ENCODE data around the gene SCUBE3. TPM values are rescaled to one million over a fixed set of nuclear protein-coding genes. Genes with fewer than 3 reads are reported as not detected.

The SCUBE3 gene
- total RNA-seq, 1 donor from 2014 or later, result 1.2 TPM

DNA sequence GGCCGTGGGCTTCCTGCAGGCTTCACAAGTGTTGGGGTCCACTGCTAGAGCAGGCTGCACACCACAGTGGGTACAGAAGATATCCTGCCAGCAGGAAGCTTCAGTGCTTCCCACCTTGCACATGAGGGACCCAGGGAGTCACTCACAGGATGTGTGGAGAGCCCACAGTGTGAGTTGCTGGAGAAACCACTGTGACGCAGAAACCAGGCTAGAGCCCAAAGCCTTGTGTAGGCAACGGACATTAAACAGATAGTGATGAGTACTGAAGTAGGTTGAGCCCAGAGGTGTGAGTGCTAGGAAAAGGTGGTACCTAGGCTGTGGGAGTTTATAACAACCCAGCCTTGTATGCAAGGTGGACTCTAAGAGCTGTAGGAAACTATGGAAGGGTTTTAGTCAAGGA, 65.0 kb downstream of the SCUBE3 start:
- TF ChIP-seq CTCF (IDR thresholded peaks at IDR 0.05; ENCODE audit: unreplicated experiment), result no peak
- no peak overlapping the region for H3K27ac Mint-ChIP-seq (ENCODE audit: unreplicated experiment)
- no peak overlapping the region for H3K4me3 Mint-ChIP-seq (ENCODE audit: unreplicated experiment)
- peaks cover 7% of the 10 kb centered on the region for H3K36me3 Mint-ChIP-seq (ENCODE audit: low read depth, unreplicated experiment)
- no peaks in the 10 kb centered on the region for H3K9me3 Mint-ChIP-seq (ENCODE audit: unreplicated experiment)
- no peak for DNase-seq (ENCODE audit: low spot score)
- H3K27me3 Mint-ChIP-seq (ENCODE audit: unreplicated experiment), result no peaks in the 10 kb centered on the region
- H3K4me1 Mint-ChIP-seq (ENCODE audit: unreplicated experiment), result peaks cover 4% of the 10 kb centered on the region

GRCh38 chr6:35280903-35281302, 67.1 kb downstream of the SCUBE3 start:
- peaks cover 7% of the 10 kb centered on the region for H3K36me3 Mint-ChIP-seq (ENCODE audit: low read depth, unreplicated experiment)
- H3K27me3 Mint-ChIP-seq (ENCODE audit: unreplicated experiment), result no peaks in the 10 kb centered on the region
- no peak overlapping the region for H3K27ac Mint-ChIP-seq (ENCODE audit: unreplicated experiment)
- no peak overlapping the region for H3K4me3 Mint-ChIP-seq (ENCODE audit: unreplicated experiment)
- no peak for TF ChIP-seq CTCF (IDR thresholded peaks at IDR 0.05; ENCODE audit: unreplicated experiment)
- no peak for DNase-seq (ENCODE audit: low spot score)
- no peaks in the 10 kb centered on the region for H3K9me3 Mint-ChIP-seq (ENCODE audit: unreplicated experiment)
- H3K4me1 Mint-ChIP-seq (ENCODE audit: unreplicated experiment), result no peaks in the 10 kb centered on the region

DNA sequence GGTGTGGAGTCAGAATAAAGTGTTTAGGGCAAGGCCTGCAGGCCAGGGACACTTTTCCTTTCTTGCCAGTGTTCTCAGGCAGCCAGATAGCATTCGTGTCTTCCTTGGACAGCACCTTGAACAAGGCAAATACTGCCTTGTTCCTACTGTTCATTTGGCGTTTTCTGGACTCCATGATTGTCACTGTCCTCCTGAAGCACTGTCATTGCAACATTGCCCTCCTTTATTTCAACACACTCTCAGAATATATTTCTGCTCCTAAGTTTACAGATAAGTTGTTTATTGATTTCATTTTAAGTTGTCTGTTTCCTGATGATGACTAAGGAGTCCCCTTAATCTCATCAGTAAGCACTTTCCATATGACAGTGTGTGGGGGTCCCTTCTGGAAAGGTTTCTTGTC, 68.7 kb downstream of the SCUBE3 start:
- no peak for DNase-seq (ENCODE audit: low spot score)
- no peaks in the 10 kb centered on the region for H3K4me1 Mint-ChIP-seq (ENCODE audit: unreplicated experiment)
- H3K27ac Mint-ChIP-seq (ENCODE audit: unreplicated experiment), result no peak overlapping the region
- H3K9me3 Mint-ChIP-seq (ENCODE audit: unreplicated experiment), result no peaks in the 10 kb centered on the region
- no peak for TF ChIP-seq CTCF (IDR thresholded peaks at IDR 0.05; ENCODE audit: unreplicated experiment)
- H3K36me3 Mint-ChIP-seq (ENCODE audit: low read depth, unreplicated experiment), result peaks cover 20% of the 10 kb centered on the region
- no peak overlapping the region for H3K4me3 Mint-ChIP-seq (ENCODE audit: unreplicated experiment)
- peaks cover 3% of the 10 kb centered on the region for H3K27me3 Mint-ChIP-seq (ENCODE audit: unreplicated experiment)

GRCh38 chr6:35283361-35283760, 69.6 kb downstream of the SCUBE3 start:
- no peak overlapping the region for H3K4me3 Mint-ChIP-seq (ENCODE audit: unreplicated experiment)
- no peak for DNase-seq (ENCODE audit: low spot score)
- peaks cover 23% of the 10 kb centered on the region for H3K36me3 Mint-ChIP-seq (ENCODE audit: low read depth, unreplicated experiment)
- peaks cover 3% of the 10 kb centered on the region for H3K27me3 Mint-ChIP-seq (ENCODE audit: unreplicated experiment)
- H3K27ac Mint-ChIP-seq (ENCODE audit: unreplicated experiment), result no peak overlapping the region
- TF ChIP-seq CTCF (IDR thresholded peaks at IDR 0.05; ENCODE audit: unreplicated experiment), result no peak
- no peaks in the 10 kb centered on the region for H3K9me3 Mint-ChIP-seq (ENCODE audit: unreplicated experiment)
- no peaks in the 10 kb centered on the region for H3K4me1 Mint-ChIP-seq (ENCODE audit: unreplicated experiment)

GRCh38 chr6:35287671-35288396, 74.1 kb downstream of the SCUBE3 start:
- Mint-ChIP-seq H3K36me3 (ENCODE audit: low read depth, unreplicated experiment) (peaks cover 34% of the 10 kb centered on the region), H3K27ac (ENCODE audit: unreplicated experiment) (no peak overlapping the region), H3K9me3 (ENCODE audit: unreplicated experiment) (no peaks in the 10 kb centered on the region), H3K27me3 (ENCODE audit: unreplicated experiment) (peaks cover 13% of the 10 kb centered on the region), H3K4me1 (ENCODE audit: unreplicated experiment) (no peaks in the 10 kb centered on the region), H3K4me3 (ENCODE audit: unreplicated experiment) (no peak overlapping the region)
- DNase-seq (ENCODE audit: low spot score), result no peak
- no peak for TF ChIP-seq CTCF (IDR thresholded peaks at IDR 0.05; ENCODE audit: unreplicated experiment)
